HFFc6 (cell line): ENCODE results near the gene FAM168B. TPM values are rescaled to one million over a fixed set of nuclear protein-coding genes. Genes with fewer than 3 reads are reported as not detected.

Source experiments
- DNase-seq: peaks from one replicate; pipeline ENCODE4 v3.0.0-alpha.2; 2018
- H3K27ac Mint-ChIP-seq: 2 replicates; pipeline ENCODE4 v1.8.0; 2020; ENCODE audit warnings: mild to moderate bottlenecking, mixed read lengths
- H3K27me3 Mint-ChIP-seq: 2 replicates; pipeline ENCODE4 v1.8.0; 2021; ENCODE audit warnings: mild to moderate bottlenecking, moderate library complexity, mixed read lengths; ENCODE audit not compliant: insufficient read depth
- H3K36me3 Mint-ChIP-seq: 2 replicates; pipeline ENCODE4 v1.8.0; 2021; ENCODE audit warnings: low read depth, mixed read lengths
- H3K4me1 Mint-ChIP-seq: 2 replicates; pipeline ENCODE4 v1.8.0; 2020; ENCODE audit warnings: low read depth, mixed read lengths
- H3K4me3 Mint-ChIP-seq: 2 replicates; pipeline ENCODE4 v1.8.0; 2020; ENCODE audit warnings: mild to moderate bottlenecking, moderate library complexity, mixed read lengths
- H3K9me3 Mint-ChIP-seq: 2 replicates; pipeline ENCODE4 v1.8.0; 2020; ENCODE audit warnings: mild to moderate bottlenecking, mixed read lengths
- total RNA-seq, 6 experiments: library from RNA; stranded (reverse); fragmentation: NEBNext Ultra II Directional; extraction: Animal tissue kit (Norgen Biotek cat#: 25700); gene quantifications; 2 replicates in 1 of 6; 3 replicates in 5 of 6; pipeline ENCODE4 v1.2.3, GENCODE V29; 2021
- TF ChIP-seq, protein P1 (sequence below): fragments of 200-600 bp; sonication (generic); IDR thresholded peaks from 2 replicates; pipeline ENCODE4 v1.5.0; 2021; ENCODE audit warnings: antibody characterized with exemption, mild to moderate bottlenecking

Gene FAM168B
- total RNA-seq, 6 experiments from 2014 or later = 87.2 to 103 (median 95.3) TPM

DNA sequence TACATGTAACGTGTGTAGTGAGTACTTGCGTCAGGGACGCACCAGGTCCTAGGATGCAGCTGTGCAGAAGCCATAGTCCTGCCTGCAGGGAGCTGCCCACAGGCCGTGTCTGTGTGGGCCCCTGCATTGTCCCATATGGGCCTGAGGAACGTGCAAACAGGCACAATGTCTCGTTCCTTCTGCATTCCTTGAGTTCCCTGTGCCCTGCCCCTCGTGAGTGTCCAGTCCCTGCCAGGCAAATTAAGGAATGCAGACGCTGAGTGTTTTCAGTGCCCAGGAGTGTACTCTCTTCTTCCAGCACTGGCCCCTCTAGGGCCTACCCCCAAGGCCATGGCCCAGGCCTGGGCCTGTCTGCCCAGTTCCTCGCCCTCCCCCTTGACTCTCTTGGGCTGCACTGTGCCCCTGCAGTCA, 61.8 kb downstream of the FAM168B start:
- Mint-ChIP-seq H3K9me3 (peaks cover 17% of the 10 kb centered on the region; the same call in 1 of the 2 replicates), H3K36me3 (0 out of 2 replicates have a peak, but pooled peaks cover 9% of the 10 kb centered on the region), H3K4me3 (no peak overlapping the region), H3K27me3 (peaks cover 36% of the 10 kb centered on the region), H3K27ac (no peak overlapping the region), H3K4me1 (peaks cover 5% of the 10 kb centered on the region; the same call in 1 of the 2 replicates)
- TF ChIP-seq, protein P1, sequence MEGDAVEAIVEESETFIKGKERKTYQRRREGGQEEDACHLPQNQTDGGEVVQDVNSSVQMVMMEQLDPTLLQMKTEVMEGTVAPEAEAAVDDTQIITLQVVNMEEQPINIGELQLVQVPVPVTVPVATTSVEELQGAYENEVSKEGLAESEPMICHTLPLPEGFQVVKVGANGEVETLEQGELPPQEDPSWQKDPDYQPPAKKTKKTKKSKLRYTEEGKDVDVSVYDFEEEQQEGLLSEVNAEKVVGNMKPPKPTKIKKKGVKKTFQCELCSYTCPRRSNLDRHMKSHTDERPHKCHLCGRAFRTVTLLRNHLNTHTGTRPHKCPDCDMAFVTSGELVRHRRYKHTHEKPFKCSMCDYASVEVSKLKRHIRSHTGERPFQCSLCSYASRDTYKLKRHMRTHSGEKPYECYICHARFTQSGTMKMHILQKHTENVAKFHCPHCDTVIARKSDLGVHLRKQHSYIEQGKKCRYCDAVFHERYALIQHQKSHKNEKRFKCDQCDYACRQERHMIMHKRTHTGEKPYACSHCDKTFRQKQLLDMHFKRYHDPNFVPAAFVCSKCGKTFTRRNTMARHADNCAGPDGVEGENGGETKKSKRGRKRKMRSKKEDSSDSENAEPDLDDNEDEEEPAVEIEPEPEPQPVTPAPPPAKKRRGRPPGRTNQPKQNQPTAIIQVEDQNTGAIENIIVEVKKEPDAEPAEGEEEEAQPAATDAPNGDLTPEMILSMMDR = no peak
- no peak for DNase-seq

DNA sequence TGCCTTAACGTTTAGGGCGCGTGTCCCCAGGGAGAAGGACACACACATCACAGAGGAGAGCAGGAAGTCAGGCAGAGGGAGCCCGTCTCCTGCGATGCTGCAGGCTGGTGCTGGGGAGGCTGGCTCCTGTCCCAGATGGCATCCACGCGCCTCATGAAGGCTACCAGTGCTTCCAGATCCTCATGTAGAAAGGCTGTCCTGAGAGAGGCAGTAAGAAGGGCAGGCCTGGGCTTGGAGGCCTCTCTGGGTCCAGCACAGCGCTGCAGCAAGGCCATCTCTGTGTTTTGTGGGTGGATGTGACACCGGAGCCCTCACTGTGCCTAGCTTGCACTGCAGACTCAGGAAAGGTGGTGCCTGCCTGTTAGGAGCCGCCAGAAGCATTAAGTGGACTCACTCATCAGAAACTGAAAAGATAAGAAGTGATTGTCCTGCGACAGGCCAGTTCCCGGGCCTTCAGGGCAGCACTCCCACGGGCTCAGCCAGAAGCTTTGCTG, 62.7 kb downstream of the FAM168B start:
- H3K4me1 Mint-ChIP-seq = peaks cover 5% of the 10 kb centered on the region; the same call in 1 of the 2 replicates
- 0 out of 2 replicates have a peak, but pooled peaks cover 9% of the 10 kb centered on the region for H3K36me3 Mint-ChIP-seq
- H3K27ac Mint-ChIP-seq = no peak overlapping the region
- peaks cover 17% of the 10 kb centered on the region; the same call in 1 of the 2 replicates for H3K9me3 Mint-ChIP-seq
- H3K27me3 Mint-ChIP-seq = peaks cover 29% of the 10 kb centered on the region
- H3K4me3 Mint-ChIP-seq = no peak overlapping the region
- no peak for DNase-seq
- TF ChIP-seq, protein P1 = no peak

DNA sequence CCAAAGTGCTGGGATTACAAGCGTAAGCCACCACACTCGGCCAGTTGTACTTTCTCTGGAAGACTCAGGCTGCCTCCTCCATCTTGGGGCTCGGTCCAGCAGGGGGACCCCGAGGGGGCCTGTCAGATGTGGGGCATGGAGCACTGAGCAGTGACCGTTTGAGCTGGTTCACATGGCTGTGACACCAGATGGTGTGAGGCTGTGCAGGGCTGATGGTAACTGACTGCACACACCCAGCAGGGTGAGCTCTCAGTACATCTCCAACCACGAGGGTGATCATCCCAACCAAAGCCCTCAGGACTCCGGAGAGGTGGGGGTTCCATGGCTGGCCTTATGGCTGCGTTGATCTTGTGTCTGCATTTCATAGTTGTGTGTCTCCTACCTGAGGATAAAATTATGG, 63.4 kb downstream of the FAM168B start:
- Mint-ChIP-seq H3K9me3 (peaks cover 17% of the 10 kb centered on the region; the same call in 1 of the 2 replicates), H3K4me3 (no peak overlapping the region), H3K36me3 (0 out of 2 replicates have a peak, but pooled peaks cover 9% of the 10 kb centered on the region), H3K27ac (no peak overlapping the region), H3K4me1 (peaks cover 5% of the 10 kb centered on the region; the same call in 1 of the 2 replicates), H3K27me3 (peaks cover 33% of the 10 kb centered on the region)
- TF ChIP-seq, protein P1 = 0 out of 2 replicates have a peak, but pooled peaks have one; percentile 9
- DNase-seq = no peak

DNA sequence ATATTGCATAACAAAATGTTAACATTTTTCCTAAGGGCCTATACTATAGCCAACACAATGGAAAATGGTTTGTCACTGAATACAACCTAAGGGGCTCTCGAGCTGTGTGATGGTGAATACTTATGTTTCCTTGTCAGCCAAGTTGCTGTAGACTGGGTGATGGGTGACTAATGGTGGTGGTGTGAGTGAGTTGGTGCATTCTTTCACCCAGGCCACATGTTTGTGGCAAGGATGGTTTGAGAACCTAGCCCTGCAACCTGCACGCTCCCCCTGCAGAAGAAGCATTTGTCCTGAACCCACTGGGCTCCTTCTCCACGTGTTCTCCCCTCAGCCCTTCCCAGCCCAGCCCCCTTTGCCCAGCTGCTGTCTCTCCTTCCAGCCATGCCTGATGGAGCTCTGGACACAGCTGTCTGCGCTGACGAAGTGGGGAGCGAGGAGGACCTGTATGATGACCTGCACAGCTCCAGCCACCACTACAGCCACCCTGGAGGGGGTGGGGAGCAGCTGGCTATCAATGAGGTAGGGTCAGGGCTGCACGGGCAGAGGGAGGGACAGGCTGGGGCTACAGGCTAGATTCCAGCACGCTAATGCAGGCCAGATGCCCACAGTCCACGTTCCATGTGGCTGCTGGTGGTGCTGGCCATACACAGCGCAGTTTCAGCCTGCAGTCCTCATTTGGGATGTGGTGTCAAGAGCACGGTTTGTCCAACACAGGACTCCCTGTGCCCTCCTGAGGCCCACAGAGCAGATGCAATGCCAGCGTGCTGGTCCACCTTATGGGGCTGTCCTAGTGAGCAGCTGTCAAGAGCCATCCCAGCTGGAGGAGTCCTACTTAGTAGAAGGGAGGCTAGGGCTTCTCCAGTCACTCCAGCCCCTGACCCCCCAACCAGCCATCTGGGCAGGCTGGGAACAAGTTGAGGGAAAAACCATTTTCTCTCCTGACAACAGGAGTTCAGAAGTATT, 65.4 kb downstream of the FAM168B start:
- 0 out of 2 replicates have a peak, but pooled peaks cover 9% of the 10 kb centered on the region for H3K36me3 Mint-ChIP-seq
- no peak for DNase-seq
- TF ChIP-seq, protein P1 = no peak
- H3K27ac Mint-ChIP-seq = no peak overlapping the region
- peaks cover 22% of the 10 kb centered on the region; the same call in 1 of the 2 replicates for H3K27me3 Mint-ChIP-seq
- H3K4me1 Mint-ChIP-seq = no peaks in the 10 kb centered on the region
- H3K9me3 Mint-ChIP-seq = peaks cover 17% of the 10 kb centered on the region; the same call in 1 of the 2 replicates
- no peak overlapping the region for H3K4me3 Mint-ChIP-seq

DNA sequence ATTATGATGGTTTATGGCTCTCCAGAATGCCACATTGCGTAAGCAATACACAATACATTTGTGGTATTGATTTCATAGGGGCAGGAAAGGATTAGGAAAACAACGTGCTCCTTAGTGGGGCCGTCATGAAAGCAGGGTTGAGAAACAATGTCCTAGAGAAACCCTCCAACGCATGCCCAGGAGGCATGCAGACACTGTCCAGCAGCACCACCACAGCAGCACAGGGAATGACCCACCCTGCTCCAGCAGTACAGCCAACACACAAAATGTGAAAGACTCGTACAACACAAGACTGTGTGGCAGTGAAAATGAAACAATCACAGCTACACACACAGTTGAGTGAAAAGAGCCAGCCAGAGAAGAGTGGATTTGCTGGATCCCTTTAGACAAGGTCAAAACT, 66.3 kb downstream of the FAM168B start:
- DNase-seq = no peak
- Mint-ChIP-seq H3K4me1 (no peaks in the 10 kb centered on the region), H3K36me3 (0 out of 2 replicates have a peak, but pooled peaks cover 9% of the 10 kb centered on the region), H3K27me3 (peaks cover 20% of the 10 kb centered on the region; the same call in 1 of the 2 replicates), H3K4me3 (no peak overlapping the region), H3K27ac (no peak overlapping the region), H3K9me3 (peaks cover 17% of the 10 kb centered on the region; the same call in 1 of the 2 replicates)
- TF ChIP-seq, protein P1 = no peak
